ENCODE data around the gene CPE. TPM values are rescaled to one million over a fixed set of nuclear protein-coding genes. Genes with fewer than 3 reads are reported as not detected.

The CPE gene
- total RNA-seq, 4 donors from 2014 or later: 22.3 to 33.5 (median 30.9) TPM

GRCh38 chr4:165541851-165542459, 163.1 kb downstream of the CPE start:
- no peak overlapping the region for H3K27ac ChIP-seq
- H3K9me3 ChIP-seq: no peaks in the 10 kb centered on the region
- no peak for DNase-seq (ENCODE audit: low spot score in 2 of 2)
- TF ChIP-seq POLR2A (IDR thresholded peaks at IDR 0.05): no peak
- TF ChIP-seq EP300 (IDR thresholded peaks at IDR 0.05): no peak
- no peak for TF ChIP-seq POLR2AphosphoS5 (IDR thresholded peaks at IDR 0.05)
- TF ChIP-seq, protein P1, sequence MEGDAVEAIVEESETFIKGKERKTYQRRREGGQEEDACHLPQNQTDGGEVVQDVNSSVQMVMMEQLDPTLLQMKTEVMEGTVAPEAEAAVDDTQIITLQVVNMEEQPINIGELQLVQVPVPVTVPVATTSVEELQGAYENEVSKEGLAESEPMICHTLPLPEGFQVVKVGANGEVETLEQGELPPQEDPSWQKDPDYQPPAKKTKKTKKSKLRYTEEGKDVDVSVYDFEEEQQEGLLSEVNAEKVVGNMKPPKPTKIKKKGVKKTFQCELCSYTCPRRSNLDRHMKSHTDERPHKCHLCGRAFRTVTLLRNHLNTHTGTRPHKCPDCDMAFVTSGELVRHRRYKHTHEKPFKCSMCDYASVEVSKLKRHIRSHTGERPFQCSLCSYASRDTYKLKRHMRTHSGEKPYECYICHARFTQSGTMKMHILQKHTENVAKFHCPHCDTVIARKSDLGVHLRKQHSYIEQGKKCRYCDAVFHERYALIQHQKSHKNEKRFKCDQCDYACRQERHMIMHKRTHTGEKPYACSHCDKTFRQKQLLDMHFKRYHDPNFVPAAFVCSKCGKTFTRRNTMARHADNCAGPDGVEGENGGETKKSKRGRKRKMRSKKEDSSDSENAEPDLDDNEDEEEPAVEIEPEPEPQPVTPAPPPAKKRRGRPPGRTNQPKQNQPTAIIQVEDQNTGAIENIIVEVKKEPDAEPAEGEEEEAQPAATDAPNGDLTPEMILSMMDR (IDR thresholded peaks at IDR 0.05): no peak
- H3K27me3 ChIP-seq: no peaks in the 10 kb centered on the region
- 95% methylated on average over 10 of the region's 10 CpGs for WGBS
- no peaks in the 10 kb centered on the region for H3K4me1 ChIP-seq
- no peaks in the 10 kb centered on the region for H3K36me3 ChIP-seq
- H3K4me3 ChIP-seq: no peak overlapping the region

DNA sequence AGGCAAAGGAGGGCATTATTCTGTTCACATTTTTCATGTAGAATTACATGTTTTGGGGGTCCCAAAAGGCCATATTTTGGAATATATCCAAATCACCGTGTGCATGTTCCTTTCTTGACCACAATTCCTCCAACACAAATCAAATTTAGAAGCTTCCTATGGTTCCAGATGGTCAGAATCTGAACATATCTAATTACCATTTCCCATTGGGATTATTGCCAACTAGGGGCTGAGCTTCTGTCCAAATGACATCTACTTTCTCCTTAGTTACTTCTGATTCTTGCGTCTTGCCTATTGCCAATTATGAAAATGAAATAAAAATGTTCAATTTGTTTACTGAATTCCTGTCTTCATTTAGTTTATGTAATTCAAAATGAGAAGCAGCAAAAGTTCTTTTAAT, 163.7 kb downstream of the CPE start:
- WGBS: 59% methylated on average over 2 of the region's 2 CpGs

More for the DNA sequence above, 163.7 kb downstream of the CPE start:
- DNase-seq (ENCODE audit: low spot score in 2 of 2): no peak
- H3K9me3 ChIP-seq: no peaks in the 10 kb centered on the region
- no peaks in the 10 kb centered on the region for H3K4me1 ChIP-seq
- H3K27ac ChIP-seq: no peak overlapping the region
- no peaks in the 10 kb centered on the region for H3K27me3 ChIP-seq
- no peak for TF ChIP-seq POLR2A (IDR thresholded peaks at IDR 0.05)
- TF ChIP-seq, protein P1 (IDR thresholded peaks at IDR 0.05): no peak
- TF ChIP-seq POLR2AphosphoS5 (IDR thresholded peaks at IDR 0.05): no peak
- TF ChIP-seq EP300 (IDR thresholded peaks at IDR 0.05): no peak
- no peak overlapping the region for H3K4me3 ChIP-seq
- no peaks in the 10 kb centered on the region for H3K36me3 ChIP-seq

Other genes with a start within 250 kb of the CPE start
- gene KLHL2, start 171.4 kb upstream of the CPE start, total RNA-seq: 10 to 100 TPM; 12.5 to 16.4 (median 14.1) TPM
- 100 to 1,000 TPM in 3 of 4 donors, 10 to 100 TPM in 1; 48.8 to 173 (median 133) TPM for gene MSMO1, start 51.3 kb upstream of the CPE start, total RNA-seq

Data from suprapubic skin (tissue), 4 donors.